Mesothelial cell of epicardium (in vitro differentiated cells): ENCODE results near the gene ITPRID2. TPM values are rescaled to one million over a fixed set of nuclear protein-coding genes. Genes with fewer than 3 reads are reported as not detected.

ENCODE experiments used
- DNase-seq, 2 experiments: peaks; one replicate each; pipeline ENCODE4 v3.0.0; 2021; ENCODE audit warnings: low spot score in 2 of 2; ENCODE audit not compliant: unreplicated experiment in 2 of 2
- H3K27ac Mint-ChIP-seq: 2 replicates; pipeline ENCODE4 v1.8.0; 2021; ENCODE audit warnings: mixed read lengths
- H3K27me3 Mint-ChIP-seq: 2 replicates; pipeline ENCODE4 v1.8.0; 2021; ENCODE audit warnings: low read depth, mixed read lengths
- H3K36me3 Mint-ChIP-seq: 2 replicates; pipeline ENCODE4 v1.8.0; 2021; ENCODE audit warnings: mixed read lengths
- H3K4me1 Mint-ChIP-seq: 2 replicates; pipeline ENCODE4 v1.8.0; 2021; ENCODE audit warnings: mixed read lengths
- H3K4me3 Mint-ChIP-seq: 2 replicates; pipeline ENCODE4 v1.8.0; 2021; ENCODE audit warnings: mild to moderate bottlenecking, moderate library complexity, mixed read lengths
- H3K9me3 Mint-ChIP-seq: 2 replicates; pipeline ENCODE4 v1.8.0; 2021; ENCODE audit warnings: mixed read lengths
- total RNA-seq: library from RNA; stranded (reverse); gene quantifications from 3 replicates; pipeline ENCODE4 v1.2.1, GENCODE V29; 2021
- TF ChIP-seq, protein P1 (sequence below): fragments of 200-600 bp; sonication (generic); IDR thresholded peaks from one replicate; pipeline ENCODE4 v1.5.0; 2021; ENCODE audit warnings: antibody characterized with exemption; ENCODE audit not compliant: unreplicated experiment

ITPRID2 gene
- total RNA-seq, 1 donor from 2014 or later = 72.3 TPM

- H3K9me3 Mint-ChIP-seq = no peaks in the 10 kb centered on the region
- no peak for DNase-seq
- H3K27me3 Mint-ChIP-seq = no peaks in the 10 kb centered on the region
- H3K36me3 Mint-ChIP-seq = peaks cover 54% of the 10 kb centered on the region
- H3K4me1 Mint-ChIP-seq = no peaks in the 10 kb centered on the region
- no peak overlapping the region for H3K4me3 Mint-ChIP-seq
- no peak overlapping the region for H3K27ac Mint-ChIP-seq
- TF ChIP-seq, protein P1, sequence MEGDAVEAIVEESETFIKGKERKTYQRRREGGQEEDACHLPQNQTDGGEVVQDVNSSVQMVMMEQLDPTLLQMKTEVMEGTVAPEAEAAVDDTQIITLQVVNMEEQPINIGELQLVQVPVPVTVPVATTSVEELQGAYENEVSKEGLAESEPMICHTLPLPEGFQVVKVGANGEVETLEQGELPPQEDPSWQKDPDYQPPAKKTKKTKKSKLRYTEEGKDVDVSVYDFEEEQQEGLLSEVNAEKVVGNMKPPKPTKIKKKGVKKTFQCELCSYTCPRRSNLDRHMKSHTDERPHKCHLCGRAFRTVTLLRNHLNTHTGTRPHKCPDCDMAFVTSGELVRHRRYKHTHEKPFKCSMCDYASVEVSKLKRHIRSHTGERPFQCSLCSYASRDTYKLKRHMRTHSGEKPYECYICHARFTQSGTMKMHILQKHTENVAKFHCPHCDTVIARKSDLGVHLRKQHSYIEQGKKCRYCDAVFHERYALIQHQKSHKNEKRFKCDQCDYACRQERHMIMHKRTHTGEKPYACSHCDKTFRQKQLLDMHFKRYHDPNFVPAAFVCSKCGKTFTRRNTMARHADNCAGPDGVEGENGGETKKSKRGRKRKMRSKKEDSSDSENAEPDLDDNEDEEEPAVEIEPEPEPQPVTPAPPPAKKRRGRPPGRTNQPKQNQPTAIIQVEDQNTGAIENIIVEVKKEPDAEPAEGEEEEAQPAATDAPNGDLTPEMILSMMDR = no peak
These were observed 23.6 kb downstream of the ITPRID2 start for GRCh38 chr2:181915102-181915501.

GRCh38 chr2:181916726-181917718 lies 25.5 kb downstream of the ITPRID2 start:
- H3K4me3 Mint-ChIP-seq = no peak overlapping the region
- H3K4me1 Mint-ChIP-seq = no peaks in the 10 kb centered on the region
- TF ChIP-seq, protein P1 = no peak
- H3K27me3 Mint-ChIP-seq = no peaks in the 10 kb centered on the region
- peaks cover 47% of the 10 kb centered on the region for H3K36me3 Mint-ChIP-seq
- DNase-seq = no peak
- H3K27ac Mint-ChIP-seq = no peak overlapping the region
- H3K9me3 Mint-ChIP-seq = no peaks in the 10 kb centered on the region

GRCh38 chr2:181918188-181918587 lies 26.7 kb downstream of the ITPRID2 start:
- no peaks in the 10 kb centered on the region for H3K9me3 Mint-ChIP-seq
- peaks cover 51% of the 10 kb centered on the region for H3K36me3 Mint-ChIP-seq
- no peak overlapping the region for H3K27ac Mint-ChIP-seq
- TF ChIP-seq, protein P1 = no peak
- DNase-seq = no peak
- no peak overlapping the region for H3K4me3 Mint-ChIP-seq
- H3K27me3 Mint-ChIP-seq = no peaks in the 10 kb centered on the region
- no peaks in the 10 kb centered on the region for H3K4me1 Mint-ChIP-seq

- no peaks in the 10 kb centered on the region for H3K9me3 Mint-ChIP-seq
- H3K27me3 Mint-ChIP-seq = no peaks in the 10 kb centered on the region
- TF ChIP-seq, protein P1 = no peak
- no peak overlapping the region for H3K4me3 Mint-ChIP-seq
- DNase-seq = no peak
- peaks cover 2% of the 10 kb centered on the region for H3K4me1 Mint-ChIP-seq
- H3K36me3 Mint-ChIP-seq = peaks cover 33% of the 10 kb centered on the region
- no peak overlapping the region for H3K27ac Mint-ChIP-seq
These were observed 31.6 kb downstream of the ITPRID2 start for GRCh38 chr2:181923121-181923520.

DNA sequence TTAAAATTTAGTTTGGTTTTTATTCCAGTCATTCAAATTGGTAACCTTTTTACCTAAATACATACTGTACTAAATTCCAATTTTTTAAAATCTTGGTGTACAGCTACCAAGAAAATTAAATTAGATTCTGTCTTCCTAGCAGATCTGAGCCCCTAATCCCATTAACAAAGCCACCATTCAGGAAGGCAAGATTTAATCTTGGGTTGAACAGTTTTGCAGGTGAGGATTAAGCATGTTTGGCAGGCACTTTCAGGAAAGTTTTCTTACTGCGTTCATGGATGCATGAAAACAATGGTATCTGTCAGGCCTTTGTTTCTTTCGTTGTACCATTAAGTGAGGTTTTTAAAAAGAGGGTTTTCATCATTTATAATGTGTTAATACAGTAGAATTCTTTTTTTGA lies 32.8 kb downstream of the ITPRID2 start:
- no peaks in the 10 kb centered on the region for H3K27me3 Mint-ChIP-seq
- no peak overlapping the region for H3K27ac Mint-ChIP-seq
- H3K36me3 Mint-ChIP-seq = peaks cover 25% of the 10 kb centered on the region
- TF ChIP-seq, protein P1 = no peak
- no peaks in the 10 kb centered on the region for H3K9me3 Mint-ChIP-seq
- peaks cover 2% of the 10 kb centered on the region for H3K4me1 Mint-ChIP-seq
- no peak overlapping the region for H3K4me3 Mint-ChIP-seq
- DNase-seq = no peak
